ENCODE results near the gene ACMSD.

GRCh38 chr2:134899204-134899603 is 60.8 kb downstream of the ACMSD start:
- TF ChIP-seq POLR2AphosphoS5 (IDR thresholded peaks at IDR 0.05; ENCODE audit: low read depth, low read length), result no peak
- TF ChIP-seq, protein P1, sequence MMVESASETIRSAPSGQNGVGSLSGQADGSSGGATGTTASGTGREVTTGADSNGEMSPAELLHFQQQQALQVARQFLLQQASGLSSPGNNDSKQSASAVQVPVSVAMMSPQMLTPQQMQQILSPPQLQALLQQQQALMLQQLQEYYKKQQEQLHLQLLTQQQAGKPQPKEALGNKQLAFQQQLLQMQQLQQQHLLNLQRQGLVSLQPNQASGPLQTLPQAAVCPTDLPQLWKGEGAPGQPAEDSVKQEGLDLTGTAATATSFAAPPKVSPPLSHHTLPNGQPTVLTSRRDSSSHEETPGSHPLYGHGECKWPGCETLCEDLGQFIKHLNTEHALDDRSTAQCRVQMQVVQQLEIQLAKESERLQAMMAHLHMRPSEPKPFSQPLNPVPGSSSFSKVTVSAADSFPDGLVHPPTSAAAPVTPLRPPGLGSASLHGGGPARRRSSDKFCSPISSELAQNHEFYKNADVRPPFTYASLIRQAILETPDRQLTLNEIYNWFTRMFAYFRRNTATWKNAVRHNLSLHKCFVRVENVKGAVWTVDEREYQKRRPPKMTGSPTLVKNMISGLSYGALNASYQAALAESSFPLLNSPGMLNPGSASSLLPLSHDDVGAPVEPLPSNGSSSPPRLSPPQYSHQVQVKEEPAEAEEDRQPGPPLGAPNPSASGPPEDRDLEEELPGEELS (CRISPR knock-in tag; IDR thresholded peaks at IDR 0.05), result no peak
- TF ChIP-seq ZNF790 (CRISPR knock-in tag; IDR thresholded peaks at IDR 0.05; ENCODE audit: borderline replicate concordance), result no peak
- no peak for TF ChIP-seq SNAPC4 (CRISPR knock-in tag; IDR thresholded peaks at IDR 0.05)
- TF ChIP-seq, protein P2, sequence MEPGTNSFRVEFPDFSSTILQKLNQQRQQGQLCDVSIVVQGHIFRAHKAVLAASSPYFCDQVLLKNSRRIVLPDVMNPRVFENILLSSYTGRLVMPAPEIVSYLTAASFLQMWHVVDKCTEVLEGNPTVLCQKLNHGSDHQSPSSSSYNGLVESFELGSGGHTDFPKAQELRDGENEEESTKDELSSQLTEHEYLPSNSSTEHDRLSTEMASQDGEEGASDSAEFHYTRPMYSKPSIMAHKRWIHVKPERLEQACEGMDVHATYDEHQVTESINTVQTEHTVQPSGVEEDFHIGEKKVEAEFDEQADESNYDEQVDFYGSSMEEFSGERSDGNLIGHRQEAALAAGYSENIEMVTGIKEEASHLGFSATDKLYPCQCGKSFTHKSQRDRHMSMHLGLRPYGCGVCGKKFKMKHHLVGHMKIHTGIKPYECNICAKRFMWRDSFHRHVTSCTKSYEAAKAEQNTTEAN (CRISPR knock-in tag; conservative IDR thresholded peaks at IDR 0.05), result no peak
- TF ChIP-seq, protein P3, sequence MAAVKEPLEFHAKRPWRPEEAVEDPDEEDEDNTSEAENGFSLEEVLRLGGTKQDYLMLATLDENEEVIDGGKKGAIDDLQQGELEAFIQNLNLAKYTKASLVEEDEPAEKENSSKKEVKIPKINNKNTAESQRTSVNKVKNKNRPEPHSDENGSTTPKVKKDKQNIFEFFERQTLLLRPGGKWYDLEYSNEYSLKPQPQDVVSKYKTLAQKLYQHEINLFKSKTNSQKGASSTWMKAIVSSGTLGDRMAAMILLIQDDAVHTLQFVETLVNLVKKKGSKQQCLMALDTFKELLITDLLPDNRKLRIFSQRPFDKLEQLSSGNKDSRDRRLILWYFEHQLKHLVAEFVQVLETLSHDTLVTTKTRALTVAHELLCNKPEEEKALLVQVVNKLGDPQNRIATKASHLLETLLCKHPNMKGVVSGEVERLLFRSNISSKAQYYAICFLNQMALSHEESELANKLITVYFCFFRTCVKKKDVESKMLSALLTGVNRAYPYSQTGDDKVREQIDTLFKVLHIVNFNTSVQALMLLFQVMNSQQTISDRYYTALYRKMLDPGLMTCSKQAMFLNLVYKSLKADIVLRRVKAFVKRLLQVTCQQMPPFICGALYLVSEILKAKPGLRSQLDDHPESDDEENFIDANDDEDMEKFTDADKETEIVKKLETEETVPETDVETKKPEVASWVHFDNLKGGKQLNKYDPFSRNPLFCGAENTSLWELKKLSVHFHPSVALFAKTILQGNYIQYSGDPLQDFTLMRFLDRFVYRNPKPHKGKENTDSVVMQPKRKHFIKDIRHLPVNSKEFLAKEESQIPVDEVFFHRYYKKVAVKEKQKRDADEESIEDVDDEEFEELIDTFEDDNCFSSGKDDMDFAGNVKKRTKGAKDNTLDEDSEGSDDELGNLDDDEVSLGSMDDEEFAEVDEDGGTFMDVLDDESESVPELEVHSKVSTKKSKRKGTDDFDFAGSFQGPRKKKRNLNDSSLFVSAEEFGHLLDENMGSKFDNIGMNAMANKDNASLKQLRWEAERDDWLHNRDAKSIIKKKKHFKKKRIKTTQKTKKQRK (IDR thresholded peaks at IDR 0.05; ENCODE audit: low read length), result no peak
- no peak for TF ChIP-seq FOXC1 (CRISPR knock-in tag; IDR thresholded peaks at IDR 0.05; ENCODE audit: borderline replicate concordance)
- TF ChIP-seq MXI1 (IDR thresholded peaks at IDR 0.05; ENCODE audit: borderline replicate concordance, low read depth, low read length), result no peak
- no peak for TF ChIP-seq NFIC (IDR thresholded peaks at IDR 0.05; ENCODE audit: low read length)
- no peak for TF ChIP-seq ZNF275 (CRISPR knock-in tag; IDR thresholded peaks at IDR 0.05; ENCODE audit: borderline replicate concordance)
- no peak for TF ChIP-seq DR1 (CRISPR knock-in tag; IDR thresholded peaks at IDR 0.05)
- no peak for TF ChIP-seq CTCF (CRISPR knock-in tag; IDR thresholded peaks at IDR 0.05)
- TF ChIP-seq, protein P4, sequence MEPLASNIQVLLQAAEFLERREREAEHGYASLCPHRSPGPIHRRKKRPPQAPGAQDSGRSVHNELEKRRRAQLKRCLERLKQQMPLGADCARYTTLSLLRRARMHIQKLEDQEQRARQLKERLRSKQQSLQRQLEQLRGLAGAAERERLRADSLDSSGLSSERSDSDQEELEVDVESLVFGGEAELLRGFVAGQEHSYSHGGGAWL (CRISPR knock-in tag; IDR thresholded peaks at IDR 0.05), result no peak
